NT2/D1 (cell line): ENCODE results near the gene SLC6A5.

Experiments
- YY1 ChIP-seq: IDR thresholded peaks from 2 replicates; pipeline ENCODE4 v1.6.1; 2011; ENCODE audit not compliant: insufficient read length, insufficient read depth
- ZNF274 ChIP-seq: IDR thresholded peaks from 2 replicates; pipeline ENCODE4 v1.6.1; 2011; ENCODE audit warnings: mild to moderate bottlenecking, low read depth, low read length

GRCh38 chr11:20608934-20609333, 9.5 kb downstream of the SLC6A5 start:
- no peak for TF ChIP-seq ZNF274
- no peak for TF ChIP-seq YY1
